Muscle layer of colon (tissue), 2 donors: ENCODE data around the gene SELENBP1.

Experiments used
- H3K27ac ChIP-seq: one replicate; pipeline ENCODE4 v1.7.0; 2013; ENCODE audit warnings: low read depth, mild to moderate bottlenecking, low read length, moderate library complexity
- H3K27me3 ChIP-seq, 2 donors: one replicate each; pipeline ENCODE4 v1.7.0; 2013; ENCODE audit warnings: low read length in 2 of 2, mild to moderate bottlenecking in 2 of 2; ENCODE audit not compliant: insufficient read depth in 2 of 2, control insufficient read depth in 1 of 2
- H3K36me3 ChIP-seq: one replicate; pipeline ENCODE4 v1.7.0; 2013; ENCODE audit warnings: mild to moderate bottlenecking, low read length; ENCODE audit not compliant: insufficient read depth
- H3K4me1 ChIP-seq: one replicate; pipeline ENCODE4 v1.7.0; 2013; ENCODE audit warnings: mild to moderate bottlenecking, low read length; ENCODE audit not compliant: insufficient read depth
- H3K4me3 ChIP-seq, 2 donors: one replicate each; pipeline ENCODE4 v1.7.0; 2013; ENCODE audit warnings: low read length in 2 of 2, low read depth in 1 of 2, mild to moderate bottlenecking in 1 of 2, moderate library complexity in 1 of 2
- H3K9ac ChIP-seq: one replicate; pipeline ENCODE4 v1.7.0; 2013; ENCODE audit warnings: low read length
- H3K9me3 ChIP-seq: one replicate; pipeline ENCODE4 v1.7.0; 2013; ENCODE audit warnings: mild to moderate bottlenecking, low read length
- donor health status: abdominal sarcoma.
- donor health status: Adenocarcinoma of cecum.

The SELENBP1 gene

GRCh38 chr1:151340870-151341754 is 31.4 kb downstream of the SELENBP1 start:
- Histone ChIP-seq H3K27ac (no peak overlapping the region), H3K9ac (no peak overlapping the region)

GRCh38 chr1:151336556-151336955 is 35.9 kb downstream of the SELENBP1 start:
- Histone ChIP-seq H3K4me1 (no peaks in the 10 kb centered on the region), H3K27me3 (no peaks in the 10 kb centered on the region), H3K36me3 (no peaks in the 10 kb centered on the region), H3K27ac (no peak overlapping the region), H3K4me3 (no peak overlapping the region), H3K9ac (no peak overlapping the region), H3K9me3 (no peaks in the 10 kb centered on the region)

More at GRCh38 chr1:151340870-151341754, 31.4 kb downstream of the SELENBP1 start:
- peaks cover 34% of the 10 kb centered on the region for H3K36me3 ChIP-seq
- no peaks in the 10 kb centered on the region for H3K27me3 ChIP-seq
- no peaks in the 10 kb centered on the region for H3K9me3 ChIP-seq
- peaks cover 6% of the 10 kb centered on the region for H3K4me1 ChIP-seq
- no peak overlapping the region for H3K4me3 ChIP-seq

- no peak overlapping the region for H3K27ac ChIP-seq
- no peak overlapping the region for H3K9ac ChIP-seq
- H3K4me3 ChIP-seq: no peak overlapping the region
- H3K4me1 ChIP-seq: no peaks in the 10 kb centered on the region
- H3K27me3 ChIP-seq: no peaks in the 10 kb centered on the region
- H3K36me3 ChIP-seq: no peaks in the 10 kb centered on the region
- no peaks in the 10 kb centered on the region for H3K9me3 ChIP-seq
These were observed 37.7 kb downstream of the SELENBP1 start for GRCh38 chr1:151334822-151335221.

GRCh38 chr1:151327903-151328674 is 44.4 kb downstream of the SELENBP1 start:
- peaks cover 27% of the 10 kb centered on the region for H3K4me1 ChIP-seq
- H3K9me3 ChIP-seq: no peaks in the 10 kb centered on the region
- H3K4me3 ChIP-seq: peak overlapping the region; percentile 64 to 90
- H3K9ac ChIP-seq: peak overlapping the region; percentile 70
- peak overlapping the region; percentile 92 for H3K27ac ChIP-seq
- peaks cover 13% of the 10 kb centered on the region for H3K36me3 ChIP-seq
- no peaks in the 10 kb centered on the region for H3K27me3 ChIP-seq

GRCh38 chr1:151327223-151327902 is 45.1 kb downstream of the SELENBP1 start, which contains the start of gene PI4KB:
TSS of gene PI4KB (minus strand) at chr1:151327416. CDS start at chr1:151316481, 10,935 bp downstream.
- H3K27me3 ChIP-seq: no peaks in the 10 kb centered on the region
- H3K4me1 ChIP-seq: peaks cover 27% of the 10 kb centered on the region

GRCh38 chr1:151326619-151327222 is 45.8 kb downstream of the SELENBP1 start:
- H3K27me3 ChIP-seq: no peaks in the 10 kb centered on the region
- peaks cover 23% of the 10 kb centered on the region for H3K36me3 ChIP-seq
- H3K27ac ChIP-seq: peak overlapping the region; percentile 92
- no peaks in the 10 kb centered on the region for H3K9me3 ChIP-seq
- H3K4me3 ChIP-seq: peak overlapping the region; percentile 39 to 90
- H3K4me1 ChIP-seq: peaks cover 27% of the 10 kb centered on the region
- peak overlapping the region; percentile 85 for H3K9ac ChIP-seq

More at GRCh38 chr1:151327223-151327902, 45.1 kb downstream of the SELENBP1 start, which contains the start of gene PI4KB:
- Histone ChIP-seq H3K36me3 (peaks cover 17% of the 10 kb centered on the region), H3K4me3 (peak within 1 kb of the TSS; percentile 64 to 90), H3K9ac (peak within 1 kb of the TSS; percentile 85), H3K9me3 (no peaks in the 10 kb centered on the region), H3K27ac (peak within 1 kb of the TSS; percentile 92)

GRCh38 chr1:151325646-151326429 is 46.7 kb downstream of the SELENBP1 start:
- Histone ChIP-seq H3K27ac (peak overlapping the region; percentile 92), H3K9ac (peak overlapping the region; percentile 85), H3K36me3 (peaks cover 26% of the 10 kb centered on the region), H3K27me3 (no peaks in the 10 kb centered on the region), H3K9me3 (no peaks in the 10 kb centered on the region), H3K4me3 (peak overlapping the region; percentile 39 to 90), H3K4me1 (peaks cover 27% of the 10 kb centered on the region)

- H3K27me3 ChIP-seq: no peaks in the 10 kb centered on the region
- peaks cover 32% of the 10 kb centered on the region for H3K36me3 ChIP-seq
- H3K4me3 ChIP-seq: peak overlapping the region in 1 of 2 donors; percentile 90
- H3K4me1 ChIP-seq: peaks cover 27% of the 10 kb centered on the region
- no peak overlapping the region for H3K9ac ChIP-seq
- no peak overlapping the region for H3K27ac ChIP-seq
- H3K9me3 ChIP-seq: no peaks in the 10 kb centered on the region
These were observed 47.3 kb downstream of the SELENBP1 start for GRCh38 chr1:151325231-151325630.

- Histone ChIP-seq H3K27ac (no peak overlapping the region), H3K36me3 (peaks cover 37% of the 10 kb centered on the region), H3K4me1 (peaks cover 27% of the 10 kb centered on the region), H3K9me3 (no peaks in the 10 kb centered on the region), H3K9ac (no peak overlapping the region), H3K27me3 (no peaks in the 10 kb centered on the region), H3K4me3 (no peak overlapping the region)
These were observed 48.0 kb downstream of the SELENBP1 start for GRCh38 chr1:151324390-151324930.

GRCh38 chr1:151318975-151319374 is 53.5 kb downstream of the SELENBP1 start:
- Histone ChIP-seq H3K9me3 (no peaks in the 10 kb centered on the region), H3K9ac (no peak overlapping the region), H3K27me3 (no peaks in the 10 kb centered on the region), H3K4me3 (no peak overlapping the region), H3K4me1 (no peaks in the 10 kb centered on the region), H3K27ac (no peak overlapping the region), H3K36me3 (peaks cover 54% of the 10 kb centered on the region)
